HG02852 (cell line): Measurements from ENCODE around the gene DOCK1.

ENCODE experiments used
- ATAC-seq: cut with Tn5 transposase; IDR thresholded peaks from one replicate; pipeline ENCODE4 v1.9.1; 2021; ENCODE audit warnings: mild to moderate bottlenecking, moderate library complexity; ENCODE audit not compliant: unreplicated experiment

Gene DOCK1

DNA sequence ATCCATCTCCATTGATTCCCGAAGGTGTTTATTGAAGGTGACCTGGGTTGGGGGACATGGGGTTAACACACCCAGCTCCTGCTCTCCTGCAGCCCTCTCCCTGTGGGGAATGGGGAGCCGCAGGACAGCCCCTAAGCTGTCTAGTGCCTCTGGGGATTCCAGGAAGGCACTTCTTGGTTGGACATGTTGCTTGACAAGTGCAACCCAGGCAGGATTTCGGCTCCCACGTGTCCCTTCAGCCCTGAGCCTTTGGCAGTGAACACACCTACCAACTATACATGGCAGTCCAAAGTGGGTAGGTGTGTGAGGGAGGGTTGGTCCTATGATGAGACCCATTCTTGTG, 43.9 kb downstream of the DOCK1 start:
- ATAC-seq: no peak

DNA sequence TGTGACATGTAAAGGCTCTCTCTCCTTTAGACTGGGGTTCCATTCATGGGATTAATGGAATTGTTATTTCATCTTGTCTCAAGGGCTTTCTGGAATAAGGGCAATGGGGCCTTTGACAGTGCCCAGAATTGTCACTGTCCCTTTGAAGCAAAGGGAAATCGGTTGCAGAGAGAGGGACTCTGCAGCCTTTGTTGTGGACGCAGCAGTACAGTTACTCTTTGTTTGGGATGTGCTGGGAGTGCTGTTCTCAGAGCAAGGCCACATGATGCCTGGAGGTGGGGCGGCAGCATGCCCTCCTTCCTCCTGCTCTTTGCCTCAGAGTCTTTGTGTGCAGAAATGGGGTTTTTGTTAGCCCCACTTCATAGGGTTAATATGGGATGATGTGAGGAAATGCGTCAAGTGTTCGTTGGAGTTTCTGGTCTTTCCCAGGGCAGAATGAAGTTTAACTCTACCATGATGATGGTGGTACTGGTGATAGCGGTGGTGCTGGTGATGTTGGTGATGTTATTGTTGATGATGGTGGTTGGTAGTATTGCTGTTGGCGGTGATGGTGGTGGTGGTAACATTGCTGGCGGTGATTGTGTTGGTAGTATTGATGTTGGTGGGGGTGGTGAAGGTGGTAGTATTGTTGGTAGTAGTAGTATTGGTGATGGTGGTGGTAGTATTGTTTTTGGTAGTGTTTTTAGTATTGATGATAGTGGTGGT, 45.3 kb downstream of the DOCK1 start:
- no peak for ATAC-seq

DNA sequence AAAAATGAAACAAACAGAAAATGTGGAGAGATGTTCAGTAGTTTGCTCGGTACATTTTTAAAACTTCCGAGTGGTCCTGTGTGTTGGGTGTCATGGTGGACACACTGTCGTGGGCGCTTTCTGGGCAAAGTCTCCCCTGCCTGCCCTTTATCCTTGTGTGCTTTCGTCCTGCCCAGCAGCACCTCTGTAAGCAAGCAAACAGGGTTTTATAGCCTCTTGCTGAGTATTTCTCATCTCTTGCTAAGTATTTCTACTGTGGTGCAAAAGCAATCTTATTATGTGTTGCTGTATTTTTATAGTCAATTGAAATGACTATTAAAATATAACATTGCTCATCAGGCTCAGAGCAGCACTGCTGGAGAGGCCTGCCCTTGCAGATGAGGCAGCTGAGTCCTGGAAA, 48.7 kb downstream of the DOCK1 start:
- ATAC-seq: no peak

DNA sequence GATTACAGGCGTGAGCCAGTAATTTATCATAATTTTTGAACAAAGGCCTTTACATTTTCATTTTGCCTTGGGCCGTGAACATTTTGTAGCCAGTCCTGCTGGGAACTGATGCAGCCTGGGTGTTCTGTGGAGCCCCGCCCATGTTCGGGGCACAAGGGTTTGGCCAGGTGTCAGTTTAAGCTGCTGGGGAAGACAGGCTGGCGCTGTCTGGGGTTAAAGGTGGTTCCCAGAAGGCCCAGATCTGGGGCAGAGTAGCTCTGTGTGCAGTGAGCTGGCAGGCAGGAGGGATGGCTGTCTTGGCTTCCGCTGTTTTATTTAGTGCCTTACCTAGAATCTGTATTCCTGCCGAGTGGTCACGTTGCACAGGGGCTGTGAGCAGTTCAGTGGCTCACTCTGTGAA, 50.2 kb downstream of the DOCK1 start:
- ATAC-seq: no peak

DNA sequence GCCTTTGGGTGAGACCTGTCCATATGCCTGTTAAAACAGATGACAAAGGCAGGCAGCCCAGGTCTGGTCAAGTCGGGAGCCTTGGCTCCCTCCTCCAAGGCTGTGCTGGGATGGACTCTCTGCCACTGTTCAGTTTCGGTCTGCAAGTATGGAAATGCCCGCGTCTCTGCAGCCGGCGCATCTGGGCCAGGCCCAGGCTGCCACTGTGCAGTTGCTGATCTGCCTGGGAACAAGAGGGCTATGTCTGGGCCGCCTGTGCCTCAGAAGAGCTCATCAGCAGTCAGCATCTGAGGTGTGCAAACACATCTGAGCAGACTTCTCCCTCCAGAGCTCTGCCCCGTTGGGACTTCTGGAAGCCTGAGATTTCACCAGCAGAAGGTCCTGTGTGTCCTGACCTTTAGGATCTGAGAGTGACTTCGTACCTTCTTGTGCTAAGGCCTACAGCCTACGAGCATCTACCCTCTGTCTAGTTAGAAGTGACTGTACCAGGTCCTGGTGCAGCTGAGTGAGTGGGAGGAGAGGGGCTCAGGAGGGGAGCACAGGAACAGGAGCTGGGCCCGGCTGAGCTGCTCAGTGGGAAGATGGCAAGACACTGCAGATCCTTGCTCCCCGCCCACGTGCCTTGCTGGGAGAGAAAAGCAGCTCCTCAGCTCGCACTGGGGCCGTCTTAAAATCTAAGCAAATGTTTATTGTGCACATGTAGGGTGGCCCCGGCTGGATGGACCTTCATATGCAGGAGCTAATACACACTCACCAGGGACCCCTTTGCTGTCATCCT, 50.9 kb downstream of the DOCK1 start:
- no peak for ATAC-seq

DNA sequence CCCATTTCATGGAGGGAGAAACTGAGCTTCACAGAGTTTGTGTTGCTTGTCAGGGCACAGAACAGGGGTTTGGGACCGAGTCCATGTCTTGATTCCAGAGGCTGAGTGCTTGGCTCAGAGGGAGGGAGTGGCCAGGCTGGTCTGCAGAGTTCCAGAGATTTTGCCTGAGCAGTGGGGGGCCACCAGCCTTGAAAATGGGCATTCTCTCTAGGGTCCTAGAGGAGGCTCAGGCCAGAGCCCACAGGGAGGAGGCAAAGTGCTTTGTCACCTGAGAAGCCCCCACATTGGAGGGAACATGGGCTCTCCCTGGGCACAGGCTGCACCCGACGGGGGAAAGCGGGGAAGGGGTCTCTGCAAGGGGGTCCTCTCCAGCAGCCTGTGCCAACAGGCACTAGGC, 51.5 kb downstream of the DOCK1 start:
- no peak for ATAC-seq

DNA sequence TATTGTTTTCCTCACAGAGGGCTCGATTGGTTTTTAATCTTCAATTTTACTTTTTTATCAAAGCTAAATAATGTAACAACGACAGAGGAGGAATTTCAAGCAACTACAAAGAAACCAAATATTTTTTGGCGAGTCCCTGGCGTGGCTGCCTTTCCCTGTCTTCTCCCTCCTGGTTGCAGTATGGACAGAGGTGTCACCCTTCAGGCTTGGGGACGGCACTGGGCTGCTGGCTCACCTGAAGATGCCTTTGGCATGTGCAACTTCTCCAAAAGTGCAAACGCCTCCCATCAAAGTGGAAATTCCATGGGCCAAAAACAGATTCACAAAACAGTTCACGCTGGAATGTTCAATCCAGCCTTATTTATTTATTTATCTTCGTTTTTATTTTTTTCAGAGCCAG, 51.9 kb downstream of the DOCK1 start:
- no peak for ATAC-seq

DNA sequence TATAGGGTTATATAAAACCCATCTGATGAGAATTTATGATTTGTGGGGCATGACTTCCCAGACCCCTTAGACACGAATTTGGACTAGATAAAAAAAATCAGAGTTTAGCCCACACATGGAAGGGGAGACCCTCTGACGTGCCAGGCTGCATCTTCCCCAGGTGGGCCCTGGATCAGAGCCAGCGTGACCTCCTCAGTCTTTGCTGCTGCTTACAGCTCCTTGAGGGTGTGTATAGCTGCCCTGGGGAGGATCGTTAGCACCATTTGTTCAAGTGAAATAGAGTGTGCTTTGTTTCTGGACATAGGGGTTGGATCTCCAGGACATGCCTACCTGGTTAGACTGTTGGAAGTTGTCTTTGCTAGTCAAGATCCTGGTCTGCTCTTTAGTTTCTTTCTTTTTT, 54.2 kb downstream of the DOCK1 start:
- no peak for ATAC-seq

DNA sequence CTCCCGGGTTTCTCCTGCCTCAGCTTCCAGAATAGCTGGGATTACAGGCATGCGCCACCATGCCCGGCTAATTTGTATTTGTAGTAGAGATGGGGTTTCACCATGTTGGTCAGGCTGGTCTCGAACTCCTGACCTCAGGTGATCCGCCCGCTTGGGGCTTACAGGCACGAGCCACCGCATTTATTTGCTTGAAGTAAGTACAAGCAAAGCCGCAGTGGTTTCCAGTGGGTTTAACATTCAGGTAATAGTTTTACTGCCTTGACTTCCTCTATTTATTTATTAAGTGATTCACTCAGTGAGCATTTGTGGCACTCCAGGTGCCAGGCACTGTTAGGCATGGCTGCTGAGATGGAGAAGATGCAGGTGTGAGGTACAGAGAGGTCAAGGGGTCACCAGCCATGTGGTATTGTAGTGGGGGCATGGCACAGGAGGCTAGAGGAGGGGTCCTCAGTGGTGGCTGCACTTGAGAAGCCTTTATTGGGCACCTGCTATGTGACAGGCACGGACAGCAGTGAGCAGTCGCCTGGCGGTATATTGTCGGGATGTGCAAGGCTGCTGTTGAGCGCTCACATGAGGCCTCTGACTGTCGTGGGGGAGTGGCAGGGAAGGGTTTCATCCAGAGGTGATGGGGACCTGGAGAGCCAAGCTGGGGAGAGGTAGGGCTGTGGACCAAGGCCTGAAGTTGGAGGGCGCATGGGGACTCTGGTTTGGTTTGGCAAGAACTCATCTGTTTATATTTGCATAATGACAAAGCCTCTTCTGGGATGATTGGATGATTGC, 54.9 kb downstream of the DOCK1 start:
- ATAC-seq: no peak

DNA sequence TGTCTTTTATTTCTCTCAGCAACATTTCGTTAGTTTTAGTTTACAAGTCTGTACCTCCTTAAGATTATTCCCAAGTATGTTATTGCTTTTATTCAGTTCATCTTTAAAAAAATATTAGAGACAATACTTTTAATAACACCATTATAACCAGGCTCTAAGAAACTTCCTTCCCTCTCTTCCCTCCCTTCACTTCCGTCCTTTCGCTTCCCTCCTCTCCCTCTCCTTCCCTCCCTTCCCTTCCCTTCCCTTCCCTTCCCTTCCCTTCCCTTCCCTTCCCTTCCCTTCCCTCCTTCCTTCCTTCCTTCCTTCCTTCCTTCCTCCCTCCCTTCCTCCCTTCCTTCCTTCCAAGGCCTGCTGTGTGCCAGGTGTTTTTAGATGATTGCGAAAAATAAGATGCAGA, 58.1 kb downstream of the DOCK1 start:
- no peak for ATAC-seq

DNA sequence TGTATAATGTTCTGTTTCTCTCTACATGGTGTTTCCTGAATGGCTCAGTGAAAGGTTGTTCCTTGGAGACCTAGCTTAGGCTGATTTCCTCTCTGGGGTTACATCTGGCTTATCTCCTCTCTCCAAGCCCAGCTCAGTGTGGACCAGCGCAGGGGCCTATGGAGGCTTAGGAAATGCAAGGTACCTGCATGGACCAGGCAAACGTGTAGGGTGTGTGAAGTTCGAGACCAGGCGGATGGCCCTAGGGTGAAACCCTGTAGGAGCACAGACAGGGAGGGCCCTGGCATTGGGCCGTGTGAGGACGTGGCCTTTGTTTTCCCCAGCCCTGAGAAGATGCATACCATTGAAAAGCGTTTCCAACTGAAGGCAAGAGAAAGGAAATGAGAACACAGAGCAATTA, 59.0 kb downstream of the DOCK1 start:
- ATAC-seq: no peak

DNA sequence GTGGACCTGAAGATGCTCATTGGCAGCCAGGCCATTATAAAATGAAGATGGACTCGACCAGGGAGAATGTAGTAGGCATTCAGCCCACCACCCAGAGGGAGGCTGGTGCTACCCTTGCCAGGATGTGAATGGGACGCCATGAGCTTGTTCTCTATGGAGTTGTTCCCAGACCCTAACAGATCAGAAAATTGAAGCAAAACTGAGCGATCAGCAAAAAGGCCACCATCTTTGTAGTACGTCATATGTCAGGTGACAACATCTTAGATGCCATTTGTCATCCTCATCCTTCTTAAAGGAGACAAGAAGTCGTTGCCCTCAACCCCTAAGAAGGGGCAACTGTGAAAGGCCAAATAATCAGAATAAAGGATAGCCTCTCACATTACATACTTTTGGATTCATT, 61.7 kb downstream of the DOCK1 start:
- no peak for ATAC-seq

DNA sequence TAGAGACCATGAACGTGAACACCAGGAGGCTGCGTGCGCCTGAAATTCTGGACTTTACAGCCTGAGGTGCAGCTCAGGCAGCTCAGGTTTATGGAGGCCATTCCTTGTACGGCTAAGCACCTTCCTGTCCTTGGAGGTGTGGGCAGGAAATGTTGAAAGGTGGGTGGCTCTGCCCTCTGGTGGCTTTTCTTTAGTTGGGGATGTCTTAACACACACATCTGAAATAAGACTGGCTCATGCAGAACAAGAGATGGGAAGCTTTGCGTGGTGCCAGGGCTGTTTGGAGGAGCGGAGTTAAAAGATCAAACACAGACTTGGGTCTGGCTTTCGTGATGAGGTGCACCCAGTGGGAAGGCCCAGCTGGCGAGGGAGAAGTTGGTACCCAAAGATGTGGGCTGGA, 64.1 kb downstream of the DOCK1 start:
- ATAC-seq: no peak

DNA sequence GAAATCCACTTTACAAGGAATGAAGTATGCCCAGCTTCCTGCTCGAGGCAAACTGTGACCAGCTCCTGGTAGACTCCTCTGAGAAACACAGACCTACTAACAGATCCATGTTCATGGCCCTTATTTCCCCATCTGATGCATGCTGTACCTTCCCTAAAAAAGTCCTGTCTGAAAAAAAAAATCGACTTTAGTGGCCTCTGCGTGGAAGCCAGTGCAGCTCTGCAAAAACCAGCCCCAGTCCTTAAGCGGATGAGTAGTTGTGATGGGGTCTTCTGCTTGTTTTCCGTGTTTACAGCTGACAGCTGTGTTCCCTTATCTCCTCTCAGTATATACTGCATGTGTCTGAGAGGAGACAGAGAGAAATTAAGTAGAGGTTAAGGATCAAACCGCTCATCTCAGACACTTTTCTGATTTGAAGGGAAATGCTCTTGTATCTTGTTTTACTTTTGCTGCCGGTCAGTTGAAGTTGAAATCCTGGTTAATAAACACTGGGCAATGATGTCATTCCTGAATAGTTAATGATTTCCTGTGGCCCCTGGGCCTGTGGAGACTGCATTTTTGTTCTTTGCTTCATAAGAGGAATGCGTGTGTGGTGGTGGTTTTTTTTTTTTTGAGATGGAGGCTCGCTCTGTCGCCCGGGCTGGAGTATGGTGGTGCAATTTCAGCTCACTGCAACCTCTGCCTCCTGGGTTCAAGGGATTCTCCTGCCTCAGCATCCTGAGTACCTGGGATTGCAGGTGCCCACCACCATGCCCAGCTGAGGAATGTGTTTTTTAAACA, 67.6 kb downstream of the DOCK1 start:
- no peak for ATAC-seq

DNA sequence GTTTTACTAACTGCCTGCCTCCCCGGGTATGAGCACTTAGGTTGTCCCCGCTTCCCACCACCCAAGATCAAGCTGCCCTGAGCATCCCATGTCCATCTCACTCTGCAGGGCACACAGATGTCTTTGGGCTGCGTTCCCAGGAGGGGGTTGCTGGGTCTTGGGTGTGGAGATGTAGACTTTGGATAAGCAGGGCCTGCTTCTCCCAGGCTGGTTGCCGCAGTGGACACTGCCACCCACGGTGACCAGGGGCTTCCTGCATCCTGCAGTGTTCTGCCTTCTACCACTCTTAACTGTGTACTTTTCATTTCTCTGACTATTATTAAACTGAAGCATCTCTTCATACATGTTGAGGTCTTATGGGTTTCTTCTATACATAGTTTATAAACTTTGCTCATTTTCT, 70.0 kb downstream of the DOCK1 start:
- ATAC-seq: no peak

DNA sequence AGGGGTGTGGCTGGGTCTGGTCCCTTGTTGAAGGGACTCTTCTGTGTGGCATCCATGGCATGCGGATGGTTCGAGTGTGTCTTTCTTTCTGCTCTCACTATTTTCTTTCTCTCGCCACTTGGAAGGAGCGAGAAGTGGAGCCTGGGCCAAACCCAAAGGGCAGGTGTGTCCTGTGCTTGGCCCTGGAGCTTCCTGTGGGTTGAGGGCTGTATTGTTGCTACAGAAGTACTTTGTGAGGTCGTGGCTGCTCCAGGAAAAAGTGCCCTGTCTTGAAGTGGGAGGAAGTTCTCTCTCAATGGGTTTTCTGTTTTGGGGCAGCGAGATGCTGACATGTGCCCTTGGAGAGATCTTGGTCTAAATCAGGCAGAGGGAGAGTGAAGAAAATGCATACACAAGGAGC, 72.0 kb downstream of the DOCK1 start:
- ATAC-seq: no peak

DNA sequence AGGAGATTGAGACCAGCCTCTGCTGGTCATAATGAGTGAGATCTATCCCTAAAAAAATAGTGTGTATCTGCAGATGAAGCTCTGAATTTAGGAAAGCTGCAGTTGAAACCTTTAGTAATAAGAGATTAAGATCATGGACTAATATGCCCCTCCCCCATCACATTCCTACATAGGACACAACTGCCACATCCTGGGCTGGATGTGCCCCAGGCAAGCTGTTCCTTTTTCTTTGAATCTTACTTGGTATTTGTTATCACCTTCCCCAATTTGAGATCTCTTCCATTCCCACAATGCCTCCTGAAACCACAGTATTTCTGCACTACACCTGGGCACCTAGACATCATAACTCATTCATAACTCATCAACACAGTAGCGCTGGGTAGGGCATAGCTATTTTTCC, 74.1 kb downstream of the DOCK1 start:
- ATAC-seq: no peak

DNA sequence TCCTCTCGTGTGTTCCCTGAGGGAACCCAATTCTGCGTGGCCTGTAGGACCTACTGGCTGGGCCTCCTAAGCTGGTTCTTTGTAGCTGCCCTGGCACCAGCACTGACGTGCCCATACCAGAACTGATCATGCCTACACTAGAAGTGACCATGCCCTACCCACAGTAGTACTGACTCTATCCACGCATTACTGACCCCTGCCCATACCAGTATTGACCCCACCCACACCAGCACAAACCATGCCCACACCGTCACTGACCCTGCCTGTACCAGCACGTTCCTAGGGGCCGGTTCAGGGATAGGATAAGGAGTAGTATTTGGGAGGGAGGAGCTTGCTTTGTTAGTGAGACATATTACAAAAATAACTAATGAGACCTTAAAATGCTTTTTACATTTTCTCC, 88.0 kb downstream of the DOCK1 start:
- ATAC-seq: no peak

DNA sequence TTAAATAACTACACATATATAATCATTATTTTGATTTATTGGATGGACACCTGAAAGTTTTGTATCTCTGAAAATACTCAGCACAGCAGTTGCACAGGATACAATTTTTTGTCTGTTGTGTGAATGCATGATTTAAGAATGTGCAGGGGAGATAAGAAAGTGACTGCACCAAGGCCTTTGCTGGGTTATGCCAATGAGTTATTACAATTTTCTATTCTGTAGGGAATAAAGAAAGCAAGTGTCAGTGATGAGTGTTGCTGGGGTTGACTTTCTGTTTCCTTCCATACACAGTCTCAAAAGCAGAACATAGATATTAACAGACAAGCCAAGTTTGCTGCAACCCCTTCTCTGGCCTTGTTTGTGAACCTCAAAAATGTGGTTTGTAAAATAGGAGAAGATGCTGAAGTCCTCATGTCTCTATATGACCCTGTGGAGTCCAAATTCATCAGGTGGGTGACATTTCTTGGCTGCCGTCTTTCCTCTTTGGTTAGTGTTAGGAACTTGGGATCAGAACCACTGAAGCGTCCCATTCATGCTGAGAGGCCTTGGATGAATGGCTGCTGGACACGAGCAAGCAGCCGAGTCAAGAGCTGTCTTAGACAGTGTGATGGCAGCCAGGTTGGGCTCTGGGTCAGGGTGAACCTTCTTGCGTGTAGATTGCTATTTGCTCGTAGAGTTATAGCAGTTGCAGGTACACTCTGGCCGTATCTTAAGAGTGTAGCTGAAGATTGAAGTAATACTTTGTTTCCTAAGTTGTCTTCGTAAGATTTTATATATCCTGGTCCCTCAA, 92.8 kb downstream of the DOCK1 start:
- ATAC-seq: no peak

DNA sequence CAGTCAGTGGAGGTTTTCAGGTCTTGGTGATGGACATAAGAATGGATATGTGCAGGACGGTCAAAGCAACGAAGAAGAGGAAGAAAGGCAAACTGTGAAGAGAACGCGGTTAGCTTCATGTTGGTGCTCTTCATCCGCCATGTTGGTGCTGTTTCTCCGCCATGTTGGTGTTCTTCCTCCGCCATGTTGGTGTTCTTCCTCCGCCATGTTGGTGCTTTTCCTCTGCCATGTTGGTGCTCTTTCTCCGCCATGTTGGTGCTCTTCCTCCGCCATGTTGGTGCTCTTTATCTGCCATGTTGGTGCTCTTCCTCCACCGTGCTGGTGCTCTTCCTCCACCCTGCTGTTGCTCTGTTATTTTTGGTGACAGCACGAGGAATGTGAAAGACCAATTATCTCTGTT, 95.4 kb downstream of the DOCK1 start:
- ATAC-seq: no peak
